ENCODE measurements around the gene MAB21L1. TPM values are rescaled to one million over a fixed set of nuclear protein-coding genes. Genes with fewer than 3 reads are reported as not detected.

MAB21L1 gene
- total RNA-seq, 4 donors from 2014 or later, result 0.53 to 4.1 (median 0.80) TPM; not detected in 1

DNA sequence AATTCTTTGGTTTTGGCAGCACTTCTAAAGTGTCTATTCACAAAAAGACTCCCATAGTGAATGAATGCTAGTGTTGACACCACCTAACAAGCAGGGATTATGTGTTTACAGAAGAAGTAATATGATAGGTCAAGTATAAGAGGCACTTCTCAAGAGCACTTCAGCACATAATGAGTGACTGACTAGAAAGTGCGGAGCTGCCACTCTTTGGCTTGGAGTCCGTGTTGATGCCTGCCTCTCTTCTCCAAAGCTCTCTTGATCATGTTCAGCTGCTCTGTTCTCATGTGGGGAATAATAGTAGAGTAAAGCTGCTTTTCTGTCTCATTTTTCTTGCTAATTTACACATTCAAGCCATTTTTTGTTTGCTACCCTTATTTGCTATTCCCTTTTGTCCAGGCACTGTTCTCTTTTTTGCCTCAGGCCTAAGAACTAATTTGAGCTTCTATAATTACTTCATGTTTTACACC lies 22.7 kb upstream of the MAB21L1 start:
- no peak overlapping the region for H3K4me3 ChIP-seq
- no peaks in the 10 kb centered on the region for H3K9me3 ChIP-seq
- no peak for TF ChIP-seq POLR2A (IDR thresholded peaks at IDR 0.05)
- TF ChIP-seq, protein P1, sequence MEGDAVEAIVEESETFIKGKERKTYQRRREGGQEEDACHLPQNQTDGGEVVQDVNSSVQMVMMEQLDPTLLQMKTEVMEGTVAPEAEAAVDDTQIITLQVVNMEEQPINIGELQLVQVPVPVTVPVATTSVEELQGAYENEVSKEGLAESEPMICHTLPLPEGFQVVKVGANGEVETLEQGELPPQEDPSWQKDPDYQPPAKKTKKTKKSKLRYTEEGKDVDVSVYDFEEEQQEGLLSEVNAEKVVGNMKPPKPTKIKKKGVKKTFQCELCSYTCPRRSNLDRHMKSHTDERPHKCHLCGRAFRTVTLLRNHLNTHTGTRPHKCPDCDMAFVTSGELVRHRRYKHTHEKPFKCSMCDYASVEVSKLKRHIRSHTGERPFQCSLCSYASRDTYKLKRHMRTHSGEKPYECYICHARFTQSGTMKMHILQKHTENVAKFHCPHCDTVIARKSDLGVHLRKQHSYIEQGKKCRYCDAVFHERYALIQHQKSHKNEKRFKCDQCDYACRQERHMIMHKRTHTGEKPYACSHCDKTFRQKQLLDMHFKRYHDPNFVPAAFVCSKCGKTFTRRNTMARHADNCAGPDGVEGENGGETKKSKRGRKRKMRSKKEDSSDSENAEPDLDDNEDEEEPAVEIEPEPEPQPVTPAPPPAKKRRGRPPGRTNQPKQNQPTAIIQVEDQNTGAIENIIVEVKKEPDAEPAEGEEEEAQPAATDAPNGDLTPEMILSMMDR (IDR thresholded peaks at IDR 0.05), result no peak
- no peak overlapping the region for H3K27ac ChIP-seq
- no peaks in the 10 kb centered on the region for H3K36me3 ChIP-seq
- no peaks in the 10 kb centered on the region for H3K27me3 ChIP-seq
- no peaks in the 10 kb centered on the region for H3K4me1 ChIP-seq
- no peak for DNase-seq

GRCh38 chr13:35498231-35498630 lies 21.7 kb upstream of the MAB21L1 start:
- no peak for TF ChIP-seq POLR2A (IDR thresholded peaks at IDR 0.05)
- TF ChIP-seq, protein P1 (IDR thresholded peaks at IDR 0.05), result no peak
- H3K4me3 ChIP-seq, result no peak overlapping the region
- H3K9me3 ChIP-seq, result no peaks in the 10 kb centered on the region
- no peaks in the 10 kb centered on the region for H3K4me1 ChIP-seq
- no peaks in the 10 kb centered on the region for H3K36me3 ChIP-seq
- H3K27ac ChIP-seq, result no peak overlapping the region
- H3K27me3 ChIP-seq, result no peaks in the 10 kb centered on the region
- no peak for DNase-seq

- Histone ChIP-seq H3K27ac (no peak overlapping the region), H3K9me3 (no peaks in the 10 kb centered on the region), H3K4me3 (no peak overlapping the region), H3K4me1 (no peaks in the 10 kb centered on the region), H3K27me3 (no peaks in the 10 kb centered on the region), H3K36me3 (no peaks in the 10 kb centered on the region)
- no peak for DNase-seq
- TF ChIP-seq, protein P1 (IDR thresholded peaks at IDR 0.05), result no peak
- no peak for TF ChIP-seq POLR2A (IDR thresholded peaks at IDR 0.05)
Observed at GRCh38 chr13:35496761-35497386, 20.4 kb upstream of the MAB21L1 start.

- no peak for DNase-seq
- TF ChIP-seq POLR2A (IDR thresholded peaks at IDR 0.05), result no peak
- TF ChIP-seq, protein P1 (IDR thresholded peaks at IDR 0.05), result no peak
- H3K36me3 ChIP-seq, result no peaks in the 10 kb centered on the region
- no peak overlapping the region for H3K4me3 ChIP-seq
- H3K9me3 ChIP-seq, result no peaks in the 10 kb centered on the region
- no peak overlapping the region for H3K27ac ChIP-seq
- H3K4me1 ChIP-seq, result no peaks in the 10 kb centered on the region
- no peaks in the 10 kb centered on the region for H3K27me3 ChIP-seq
Observed at GRCh38 chr13:35496006-35496405, 19.5 kb upstream of the MAB21L1 start.

DNA sequence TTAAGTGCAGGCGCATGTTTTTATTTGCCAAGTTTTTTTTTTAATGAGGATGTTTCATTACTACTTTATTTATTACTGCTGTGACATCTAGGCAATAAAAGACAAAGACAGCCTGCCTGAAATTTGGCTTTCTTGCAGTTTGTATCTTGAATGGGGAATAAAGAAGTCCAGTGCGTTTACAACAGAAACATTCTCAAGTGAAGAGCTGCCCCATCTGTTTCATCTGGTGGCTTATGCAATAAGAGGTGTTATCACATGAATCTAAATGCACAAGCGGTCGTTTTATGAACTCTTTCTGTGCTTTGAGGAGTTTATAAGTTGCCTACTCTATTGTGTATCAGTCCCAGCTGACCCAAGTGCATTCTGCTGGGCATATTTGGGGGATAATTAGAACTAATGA lies 12.6 kb upstream of the MAB21L1 start:
- Histone ChIP-seq H3K4me3 (no peak overlapping the region), H3K4me1 (no peaks in the 10 kb centered on the region), H3K36me3 (no peaks in the 10 kb centered on the region), H3K27ac (no peak overlapping the region), H3K9me3 (no peaks in the 10 kb centered on the region), H3K27me3 (no peaks in the 10 kb centered on the region)
- no peak for DNase-seq
- TF ChIP-seq, protein P1 (IDR thresholded peaks at IDR 0.05), result no peak
- TF ChIP-seq POLR2A (IDR thresholded peaks at IDR 0.05), result no peak
